Measurements from ENCODE around the gene MGP. TPM values are rescaled to one million over a fixed set of nuclear protein-coding genes. Genes with fewer than 3 reads are reported as not detected.

MGP gene
- total and polyA plus RNA-seq, 2 experiments from 2014 or later: 0.60 TPM; not detected in 1

- TF ChIP-seq ZNF331 (CRISPR knock-in tag; IDR thresholded peaks at IDR 0.05; ENCODE audit: low read depth) (no peak), JUNB (IDR thresholded peaks at IDR 0.05; ENCODE audit: unreplicated experiment) (no peak), CTCF (conservative IDR thresholded peaks at IDR 0.05; ENCODE audit: low read depth in 2 of 2) (no peak), CREB1 (CRISPR knock-in tag; IDR thresholded peaks at IDR 0.05; ENCODE audit: low read depth) (no peak), ZNF114 (CRISPR knock-in tag; IDR thresholded peaks at IDR 0.05) (no peak), STAT1 (IDR thresholded peaks at IDR 0.05; ENCODE audit: unreplicated experiment) (no peak), POLR2AphosphoS5 (IDR thresholded peaks at IDR 0.05; ENCODE audit: low read depth) (no peak), ETS1 (IDR thresholded peaks at IDR 0.05) (no peak)
These were observed 35.6 kb upstream of the MGP start (continued) for GRCh38 chr12:14921218-14921617.

GRCh38 chr12:14920475-14921126, 34.9 kb upstream of the MGP start:
- H3K36me3 Mint-ChIP-seq (ENCODE audit: low read depth): no peaks in the 10 kb centered on the region
- H3K27ac Mint-ChIP-seq: no peak overlapping the region
- no peak for TF ChIP-seq EZH2 (IDR thresholded peaks at IDR 0.05; ENCODE audit: low read depth, unreplicated experiment)
- TF ChIP-seq ZNF462 (CRISPR knock-in tag; IDR thresholded peaks at IDR 0.05): no peak
- no peak for TF ChIP-seq NANOG (IDR thresholded peaks at IDR 0.05; ENCODE audit: borderline replicate concordance)
- no peak for TF ChIP-seq ZNF114 (CRISPR knock-in tag; IDR thresholded peaks at IDR 0.05)
- TF ChIP-seq STAT1 (IDR thresholded peaks at IDR 0.05; ENCODE audit: unreplicated experiment): no peak
- TF ChIP-seq JUNB (IDR thresholded peaks at IDR 0.05; ENCODE audit: unreplicated experiment): no peak
- TF ChIP-seq POLR2AphosphoS5 (IDR thresholded peaks at IDR 0.05; ENCODE audit: low read depth): no peak
- TF ChIP-seq ZNF331 (CRISPR knock-in tag; IDR thresholded peaks at IDR 0.05; ENCODE audit: low read depth): no peak
- TF ChIP-seq REST (IDR thresholded peaks at IDR 0.05; ENCODE audit: unreplicated experiment): no peak

More at GRCh38 chr12:14920475-14921126, 34.9 kb upstream of the MGP start:
- no peak overlapping the region for H3K4me3 Mint-ChIP-seq
- Histone ChIP-seq H3K4me1 (ENCODE audit: insufficient read depth) (no peaks in the 10 kb centered on the region), H3K27me3 (ENCODE audit: insufficient read depth) (no peaks in the 10 kb centered on the region), H3K9me2 (ENCODE audit: insufficient read depth) (peaks cover 10% of the 10 kb centered on the region; the same call in 1 of the 2 replicates), H3K79me2 (replicated peaks; ENCODE audit: insufficient read depth) (no peaks in the 10 kb centered on the region), H2AFZ (0 out of 2 replicates have a peak overlapping the region, but pooled peaks have one; percentile 18), H3K4me3 (no peak overlapping the region), H4K20me1 (replicated peaks; ENCODE audit: insufficient read depth) (no peaks in the 10 kb centered on the region), H3K36me3 (ENCODE audit: insufficient read depth) (no peaks in the 10 kb centered on the region), H3F3A (replicated peaks; ENCODE audit: low read depth) (no peaks in the 10 kb centered on the region), H3K27ac (ENCODE audit: low read depth) (no peak overlapping the region), H3K4me2 (no peak overlapping the region)
- DNase-seq (ENCODE audit: low spot score): no peak
- H3K9me3 Mint-ChIP-seq: no peaks in the 10 kb centered on the region
- H3K27me3 Mint-ChIP-seq (ENCODE audit: insufficient read depth, low read depth, poor library complexity): peaks cover 2% of the 10 kb centered on the region
- no peaks in the 10 kb centered on the region for H3K4me1 Mint-ChIP-seq
- ATAC-seq: no peak

Data from GM23338 (cell line).